ENCODE data around the gene ANKRD53. TPM values are rescaled to one million over a fixed set of nuclear protein-coding genes. Genes with fewer than 3 reads are reported as not detected.

ANKRD53 gene
- total RNA-seq, result 9.1 TPM

GRCh38 chr2:70978341-70979179 is at the start of gene ANKRD53:
Gene ANKRD53 (plus strand): TSS chr2:70978630. CDS start chr2:70978646, 16 bp downstream.

GRCh38 chr2:70935468-70936164 is 42.8 kb upstream of the ANKRD53 start, which contains the start of gene ATP6V1B1:
Gene ATP6V1B1 (plus strand): TSS chr2:70935900. CDS start chr2:70935955, 55 bp downstream.

GRCh38 chr2:70994699-70995425 is 16.4 kb downstream of the ANKRD53 start, which contains the start of gene TEX261:
Gene TEX261 (minus strand): TSS chr2:70994873. CDS start chr2:70994757, 116 bp downstream.

Other genes starting within 250 kb of the ANKRD53 start
- gene ADD2, start 210.4 kb upstream of the ANKRD53 start, total RNA-seq, result 64.5 TPM
- 1.8 TPM for gene FIGLA, start 188.0 kb upstream of the ANKRD53 start, total RNA-seq
- gene CLEC4F, start 158.0 kb upstream of the ANKRD53 start, total RNA-seq, result 9.1 TPM
- gene CD207, start 142.8 kb upstream of the ANKRD53 start, total RNA-seq, result 5.3 TPM
- 25.7 TPM for gene VAX2, start 78.1 kb upstream of the ANKRD53 start, total RNA-seq
- 24.9 TPM for gene ATP6V1B1, start 42.7 kb upstream of the ANKRD53 start, total RNA-seq
- 94.7 TPM for gene TEX261, start 16.2 kb downstream of the ANKRD53 start, total RNA-seq
- gene NAGK, start 90.0 kb downstream of the ANKRD53 start, total RNA-seq, result 65.3 TPM
- gene MCEE, start 151.6 kb downstream of the ANKRD53 start, total RNA-seq, result 28.5 TPM
- gene MPHOSPH10, start 152.0 kb downstream of the ANKRD53 start, total RNA-seq, result 25.7 TPM
- 20.4 TPM for gene PAIP2B, start 248.5 kb downstream of the ANKRD53 start, total RNA-seq

Measured in camera-type eye (tissue), 1 donor.